ENCODE data around the gene CDC42BPA.

- TF ChIP-seq CTCF (IDR thresholded peaks at IDR 0.05; ENCODE audit: borderline replicate concordance, extremely low read depth, low read length, poor library complexity, severe bottlenecking) = no peak
- no peak for TF ChIP-seq EZH2 (IDR thresholded peaks at IDR 0.05; ENCODE audit: borderline replicate concordance, low read depth, low read length, severe bottlenecking)
Measured at GRCh38 chr1:227134686-227135314, 183.5 kb downstream of the CDC42BPA start.
